Measurements from ENCODE around the gene COMT.
A peak's percentile ranks its signal among the peaks of the same experiment; 100 is the strongest.

Gene COMT

GRCh38 chr22:19941365-19942082 is at the start of gene COMT, which contains the start of gene TXNRD2:
Gene COMT (plus strand): TSS chr22:19941772. CDS start chr22:19962527, 20,755 bp downstream.
Gene TXNRD2 (minus strand): TSS chr22:19941818. CDS start chr22:19941803, 15 bp downstream.
- H3K9me3 ChIP-seq (ENCODE audit: control insufficient read depth, low read length) = no peaks in the 10 kb centered on the region
- no peaks in the 10 kb centered on the region for H3K36me3 ChIP-seq (ENCODE audit: control insufficient read depth, insufficient read depth, low read length, severe bottlenecking)
- peak within 1 kb of the TSS; percentile 99 for H3K9ac ChIP-seq (ENCODE audit: low read length)
- no peaks in the 10 kb centered on the region for H3K27me3 ChIP-seq (replicated peaks; ENCODE audit: control insufficient read depth, insufficient read depth, low read length)
- H3K4me3 ChIP-seq (ENCODE audit: low read length) = peak within 1 kb of the TSS; percentile 97
- peak; percentile 88 for DNase-seq (ENCODE audit: low read depth)
- peaks cover 31% of the 10 kb centered on the region for H3K4me1 ChIP-seq (ENCODE audit: control insufficient read depth, insufficient read depth, low read length)

- peaks cover 4% of the 10 kb centered on the region for H3K36me3 ChIP-seq (ENCODE audit: control insufficient read depth, insufficient read depth, low read length, severe bottlenecking)
- peaks cover 7% of the 10 kb centered on the region for H3K4me1 ChIP-seq (ENCODE audit: control insufficient read depth, insufficient read depth, low read length)
- no peak for DNase-seq (ENCODE audit: low read depth)
- H3K27me3 ChIP-seq (replicated peaks; ENCODE audit: control insufficient read depth, insufficient read depth, low read length) = no peaks in the 10 kb centered on the region
- H3K9ac ChIP-seq (ENCODE audit: low read length) = no peak overlapping the region
- H3K4me3 ChIP-seq (ENCODE audit: low read length) = no peak overlapping the region
- H3K9me3 ChIP-seq (ENCODE audit: control insufficient read depth, low read length) = no peaks in the 10 kb centered on the region
Observed at GRCh38 chr22:19892257-19892879, 49.2 kb upstream of the COMT start.

GRCh38 chr22:19892925-19893324 is 48.6 kb upstream of the COMT start:
- no peak overlapping the region for H3K9ac ChIP-seq (ENCODE audit: low read length)
- no peaks in the 10 kb centered on the region for H3K9me3 ChIP-seq (ENCODE audit: control insufficient read depth, low read length)
- H3K27me3 ChIP-seq (replicated peaks; ENCODE audit: control insufficient read depth, insufficient read depth, low read length) = no peaks in the 10 kb centered on the region
- no peak for DNase-seq (ENCODE audit: low read depth)
- peaks cover 9% of the 10 kb centered on the region for H3K36me3 ChIP-seq (ENCODE audit: control insufficient read depth, insufficient read depth, low read length, severe bottlenecking)
- H3K4me1 ChIP-seq (ENCODE audit: control insufficient read depth, insufficient read depth, low read length) = peaks cover 7% of the 10 kb centered on the region
- H3K4me3 ChIP-seq (ENCODE audit: low read length) = no peak overlapping the region

- Histone ChIP-seq H3K9ac (ENCODE audit: low read length) (no peak overlapping the region), H3K36me3 (ENCODE audit: control insufficient read depth, insufficient read depth, low read length, severe bottlenecking) (peaks cover 9% of the 10 kb centered on the region), H3K4me3 (ENCODE audit: low read length) (no peak overlapping the region), H3K9me3 (ENCODE audit: control insufficient read depth, low read length) (no peaks in the 10 kb centered on the region), H3K4me1 (ENCODE audit: control insufficient read depth, insufficient read depth, low read length) (peaks cover 7% of the 10 kb centered on the region), H3K27me3 (replicated peaks; ENCODE audit: control insufficient read depth, insufficient read depth, low read length) (no peaks in the 10 kb centered on the region)
- DNase-seq (ENCODE audit: low read depth) = no peak
Observed at GRCh38 chr22:19893363-19893762, 48.2 kb upstream of the COMT start.

GRCh38 chr22:19895160-19895849 is 46.3 kb upstream of the COMT start:
- no peaks in the 10 kb centered on the region for H3K27me3 ChIP-seq (replicated peaks; ENCODE audit: control insufficient read depth, insufficient read depth, low read length)
- H3K9me3 ChIP-seq (ENCODE audit: control insufficient read depth, low read length) = no peaks in the 10 kb centered on the region
- H3K4me3 ChIP-seq (ENCODE audit: low read length) = no peak overlapping the region
- peaks cover 7% of the 10 kb centered on the region for H3K4me1 ChIP-seq (ENCODE audit: control insufficient read depth, insufficient read depth, low read length)
- H3K36me3 ChIP-seq (ENCODE audit: control insufficient read depth, insufficient read depth, low read length, severe bottlenecking) = peaks cover 15% of the 10 kb centered on the region
- no peak overlapping the region for H3K9ac ChIP-seq (ENCODE audit: low read length)
- DNase-seq (ENCODE audit: low read depth) = no peak

GRCh38 chr22:19896665-19897355 is 44.8 kb upstream of the COMT start:
- peaks cover 19% of the 10 kb centered on the region for H3K36me3 ChIP-seq (ENCODE audit: control insufficient read depth, insufficient read depth, low read length, severe bottlenecking)
- H3K9ac ChIP-seq (ENCODE audit: low read length) = no peak overlapping the region
- peaks cover under 1% of the 10 kb centered on the region for H3K4me1 ChIP-seq (ENCODE audit: control insufficient read depth, insufficient read depth, low read length)
- no peak overlapping the region for H3K4me3 ChIP-seq (ENCODE audit: low read length)
- no peak for DNase-seq (ENCODE audit: low read depth)
- H3K27me3 ChIP-seq (replicated peaks; ENCODE audit: control insufficient read depth, insufficient read depth, low read length) = no peaks in the 10 kb centered on the region
- no peaks in the 10 kb centered on the region for H3K9me3 ChIP-seq (ENCODE audit: control insufficient read depth, low read length)

GRCh38 chr22:19897726-19898125 is 43.8 kb upstream of the COMT start:
- H3K4me3 ChIP-seq (ENCODE audit: low read length) = no peak overlapping the region
- no peak overlapping the region for H3K9ac ChIP-seq (ENCODE audit: low read length)
- no peaks in the 10 kb centered on the region for H3K4me1 ChIP-seq (ENCODE audit: control insufficient read depth, insufficient read depth, low read length)
- H3K27me3 ChIP-seq (replicated peaks; ENCODE audit: control insufficient read depth, insufficient read depth, low read length) = no peaks in the 10 kb centered on the region
- DNase-seq (ENCODE audit: low read depth) = no peak
- H3K9me3 ChIP-seq (ENCODE audit: control insufficient read depth, low read length) = no peaks in the 10 kb centered on the region
- H3K36me3 ChIP-seq (ENCODE audit: control insufficient read depth, insufficient read depth, low read length, severe bottlenecking) = peaks cover 19% of the 10 kb centered on the region

GRCh38 chr22:19898145-19898544 is 43.4 kb upstream of the COMT start:
- Histone ChIP-seq H3K4me1 (ENCODE audit: control insufficient read depth, insufficient read depth, low read length) (no peaks in the 10 kb centered on the region), H3K9ac (ENCODE audit: low read length) (no peak overlapping the region), H3K36me3 (ENCODE audit: control insufficient read depth, insufficient read depth, low read length, severe bottlenecking) (peaks cover 19% of the 10 kb centered on the region), H3K4me3 (ENCODE audit: low read length) (no peak overlapping the region), H3K9me3 (ENCODE audit: control insufficient read depth, low read length) (no peaks in the 10 kb centered on the region), H3K27me3 (replicated peaks; ENCODE audit: control insufficient read depth, insufficient read depth, low read length) (no peaks in the 10 kb centered on the region)
- no peak for DNase-seq (ENCODE audit: low read depth)

- no peaks in the 10 kb centered on the region for H3K4me1 ChIP-seq (ENCODE audit: control insufficient read depth, insufficient read depth, low read length)
- no peak overlapping the region for H3K9ac ChIP-seq (ENCODE audit: low read length)
- peaks cover 16% of the 10 kb centered on the region for H3K36me3 ChIP-seq (ENCODE audit: control insufficient read depth, insufficient read depth, low read length, severe bottlenecking)
- no peak for DNase-seq (ENCODE audit: low read depth)
- no peaks in the 10 kb centered on the region for H3K27me3 ChIP-seq (replicated peaks; ENCODE audit: control insufficient read depth, insufficient read depth, low read length)
- H3K4me3 ChIP-seq (ENCODE audit: low read length) = no peak overlapping the region
- H3K9me3 ChIP-seq (ENCODE audit: control insufficient read depth, low read length) = no peaks in the 10 kb centered on the region
Observed at GRCh38 chr22:19898831-19899567, 42.6 kb upstream of the COMT start.

- H3K36me3 ChIP-seq (ENCODE audit: control insufficient read depth, insufficient read depth, low read length, severe bottlenecking) = peaks cover 15% of the 10 kb centered on the region
- H3K9me3 ChIP-seq (ENCODE audit: control insufficient read depth, low read length) = no peaks in the 10 kb centered on the region
- no peak for DNase-seq (ENCODE audit: low read depth)
- H3K9ac ChIP-seq (ENCODE audit: low read length) = no peak overlapping the region
- no peak overlapping the region for H3K4me3 ChIP-seq (ENCODE audit: low read length)
- no peaks in the 10 kb centered on the region for H3K4me1 ChIP-seq (ENCODE audit: control insufficient read depth, insufficient read depth, low read length)
- H3K27me3 ChIP-seq (replicated peaks; ENCODE audit: control insufficient read depth, insufficient read depth, low read length) = no peaks in the 10 kb centered on the region
Observed at GRCh38 chr22:19900707-19901436, 40.7 kb upstream of the COMT start.

All from adipocyte (in vitro differentiated cells).